NCI-H748 (cell line): ENCODE measurements around the gene TOP2A.

Experiments
- DNase-seq: peaks from one replicate; lab custom pipeline; 2025; ENCODE audit not compliant: unreplicated experiment; lab: John Stamatoyannopoulos, UW

The TOP2A gene

DNA sequence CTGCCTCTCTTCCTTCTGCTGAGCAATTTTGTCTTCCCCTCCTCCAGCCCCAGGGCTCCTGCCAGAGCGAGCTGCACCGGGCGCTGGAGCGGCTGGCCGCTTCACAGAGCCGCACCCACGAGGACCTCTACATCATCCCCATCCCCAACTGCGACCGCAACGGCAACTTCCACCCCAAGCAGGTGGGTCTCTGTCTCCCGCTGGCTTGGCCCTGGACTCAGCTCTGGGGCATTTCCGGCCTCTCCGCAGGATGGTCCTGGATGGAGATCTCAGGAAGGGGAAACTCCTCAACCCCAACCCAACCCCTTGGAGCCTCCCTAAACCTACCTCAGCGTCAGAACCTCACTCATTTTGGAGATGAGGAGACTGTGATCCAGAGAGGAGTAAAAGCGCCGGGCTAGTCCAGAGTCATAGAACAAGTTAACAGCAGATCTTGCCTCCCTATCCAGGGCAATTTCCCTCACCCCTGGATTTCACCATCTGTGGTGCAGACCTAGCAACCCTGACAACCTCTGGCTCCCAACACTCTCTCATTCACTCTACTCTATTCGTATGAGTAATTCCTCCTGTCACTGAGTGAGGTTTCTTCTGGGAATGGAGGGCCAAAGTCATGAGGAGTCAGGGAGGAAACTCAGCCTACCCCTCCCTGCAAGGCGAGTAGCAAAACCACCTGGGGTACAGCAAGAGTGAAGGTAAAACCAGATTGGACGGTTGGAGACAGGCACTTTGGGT, 36.4 kb upstream of the TOP2A start:
- no peak for DNase-seq

GRCh38 chr17:40452921-40453378, 35.3 kb upstream of the TOP2A start:
- no peak for DNase-seq

GRCh38 chr17:40452216-40452787, 34.6 kb upstream of the TOP2A start:
- no peak for DNase-seq

DNA sequence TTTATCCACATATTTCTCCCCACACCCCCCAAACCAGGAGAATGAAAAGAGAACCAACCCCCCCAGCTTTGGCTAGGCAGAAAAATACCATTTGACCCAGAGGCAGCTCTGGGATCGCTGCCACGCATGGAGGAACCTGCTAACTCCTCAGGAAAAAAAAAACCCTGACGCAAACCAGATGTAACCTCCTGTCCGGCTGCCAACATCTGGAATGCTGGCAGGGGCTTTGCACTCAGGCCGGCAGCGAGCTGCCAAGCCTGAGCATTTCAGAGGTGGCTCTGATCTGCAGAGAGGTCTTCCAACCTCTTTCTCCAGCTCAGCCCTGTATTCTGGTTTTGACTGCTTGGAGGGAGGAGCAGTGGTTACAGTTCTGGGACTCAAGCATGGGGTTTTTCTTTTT, 33.7 kb upstream of the TOP2A start:
- DNase-seq: no peak

- DNase-seq: peak; percentile 51
Observed at GRCh38 chr17:40450175-40450574, 32.5 kb upstream of the TOP2A start.

- DNase-seq: no peak
Observed at GRCh38 chr17:40448639-40449261, 31.1 kb upstream of the TOP2A start.

- no peak for DNase-seq
Observed at GRCh38 chr17:40448213-40448638, 30.5 kb upstream of the TOP2A start.

DNA sequence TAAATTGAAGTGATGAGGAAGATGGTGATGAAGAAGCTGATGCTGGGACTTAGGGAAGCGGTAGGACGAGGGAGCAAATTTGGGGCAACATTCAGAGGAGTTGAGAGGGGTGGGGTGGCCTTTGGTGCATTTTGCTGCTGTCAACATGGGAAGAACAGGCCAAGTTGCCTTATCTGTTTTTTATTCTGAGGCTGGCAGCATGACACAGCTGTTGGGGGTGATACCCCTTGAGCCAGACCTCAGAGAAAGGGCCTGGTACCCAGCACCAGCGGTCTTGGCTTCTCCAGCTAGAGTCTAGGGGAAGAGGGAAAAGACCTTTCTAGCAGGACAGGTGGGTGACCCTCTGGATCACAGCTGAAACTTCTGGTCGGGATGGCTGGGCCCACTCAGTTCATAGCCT, 30.1 kb upstream of the TOP2A start:
- no peak for DNase-seq

DNA sequence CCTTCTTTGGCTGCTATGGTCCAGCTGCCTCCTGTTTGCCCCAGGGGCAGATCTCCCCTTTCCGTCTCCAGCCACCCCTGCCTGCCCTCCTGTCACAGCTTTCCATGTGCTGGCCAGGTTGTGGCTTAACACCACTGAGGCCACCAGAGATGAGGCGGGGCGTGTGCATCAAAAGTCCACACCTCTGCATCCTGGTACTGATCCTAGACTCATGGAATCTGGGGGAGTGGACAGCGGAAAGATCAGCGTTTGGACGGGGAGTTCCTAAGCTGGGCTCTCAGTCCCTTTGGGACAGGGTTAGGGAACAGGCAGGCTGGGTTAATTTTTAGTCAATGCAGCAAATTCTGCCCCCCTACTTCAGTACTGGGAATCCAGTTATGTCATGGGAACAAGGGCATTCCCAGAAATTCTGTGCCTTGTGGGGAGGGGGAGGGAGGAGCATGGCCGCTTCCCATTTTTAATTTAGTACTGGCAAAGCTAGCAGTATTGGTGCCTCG, 29.5 kb upstream of the TOP2A start:
- DNase-seq: no peak

DNA sequence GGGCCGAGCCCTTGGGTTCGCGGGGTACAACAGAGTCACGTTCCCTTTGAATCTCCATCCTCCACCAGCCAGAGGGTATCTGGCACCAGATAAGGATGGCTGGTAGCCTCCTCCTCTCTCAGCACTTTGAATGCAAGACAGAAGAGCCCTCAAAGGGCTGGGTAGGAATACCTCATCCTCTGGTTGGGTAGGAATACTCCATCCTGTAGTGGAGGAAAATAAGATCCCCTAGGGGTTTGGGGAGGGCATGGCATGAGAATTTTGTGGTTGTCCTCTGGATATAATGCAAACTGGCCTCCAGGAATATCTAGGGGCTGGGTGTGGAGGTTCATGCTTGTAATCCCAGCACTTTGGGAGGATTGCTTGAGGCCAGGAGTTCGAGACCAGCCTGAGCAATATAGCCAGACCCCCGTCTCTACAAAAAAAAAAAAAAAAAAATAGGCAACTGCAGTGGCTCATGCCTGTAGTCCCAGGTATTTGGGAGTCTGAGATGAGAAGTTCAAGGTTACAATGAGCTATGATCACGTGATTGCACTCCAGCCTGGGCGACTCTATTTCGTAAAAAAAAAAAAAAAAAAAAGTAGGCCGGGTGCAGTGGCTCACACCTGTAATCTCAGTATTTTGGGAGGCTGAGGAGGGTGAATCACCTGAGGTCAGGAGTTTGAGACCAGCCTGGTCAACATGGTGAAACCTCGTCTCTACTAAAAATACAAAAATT, 28.2 kb upstream of the TOP2A start:
- no peak for DNase-seq

- DNase-seq: no peak
Observed at GRCh38 chr17:40443988-40444899, 26.5 kb upstream of the TOP2A start.

DNA sequence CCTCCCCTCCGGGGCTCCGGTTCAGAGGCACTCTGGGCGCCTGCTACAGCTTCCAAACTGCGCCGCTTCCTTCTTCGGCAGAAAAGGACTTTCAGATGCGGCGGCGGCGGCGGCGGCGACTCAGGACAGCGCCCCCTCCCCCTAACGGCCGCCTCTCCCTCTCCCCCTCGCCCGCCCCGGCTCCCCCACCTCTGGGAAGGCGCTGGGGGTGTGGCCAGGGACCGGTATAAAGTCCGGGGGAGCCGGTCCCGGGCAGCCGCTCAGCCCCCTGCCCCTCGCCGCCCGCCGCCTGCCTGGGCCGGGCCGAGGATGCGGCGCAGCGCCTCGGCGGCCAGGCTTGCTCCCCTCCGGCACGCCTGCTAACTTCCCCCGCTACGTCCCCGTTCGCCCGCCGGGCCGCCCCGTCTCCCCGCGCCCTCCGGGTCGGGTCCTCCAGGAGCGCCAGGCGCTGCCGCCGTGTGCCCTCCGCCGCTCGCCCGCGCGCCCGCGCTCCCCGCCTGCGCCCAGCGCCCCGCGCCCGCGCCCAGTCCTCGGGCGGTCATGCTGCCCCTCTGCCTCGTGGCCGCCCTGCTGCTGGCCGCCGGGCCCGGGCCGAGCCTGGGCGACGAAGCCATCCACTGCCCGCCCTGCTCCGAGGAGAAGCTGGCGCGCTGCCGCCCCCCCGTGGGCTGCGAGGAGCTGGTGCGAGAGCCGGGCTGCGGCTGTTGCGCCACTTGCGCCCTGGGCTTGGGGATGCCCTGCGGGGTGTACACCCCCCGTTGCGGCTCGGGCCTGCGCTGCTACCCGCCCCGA, 25.7 kb upstream of the TOP2A start, which contains the start of gene IGFBP4:
Gene IGFBP4 (plus strand): TSS at position 255 of the 792 bp plus-strand sequence. CDS start 286 bp downstream, at position 541.
- peak; percentile 81 for DNase-seq

- DNase-seq: no peak
Observed at GRCh38 chr17:40442392-40443195, 24.9 kb upstream of the TOP2A start.

DNA sequence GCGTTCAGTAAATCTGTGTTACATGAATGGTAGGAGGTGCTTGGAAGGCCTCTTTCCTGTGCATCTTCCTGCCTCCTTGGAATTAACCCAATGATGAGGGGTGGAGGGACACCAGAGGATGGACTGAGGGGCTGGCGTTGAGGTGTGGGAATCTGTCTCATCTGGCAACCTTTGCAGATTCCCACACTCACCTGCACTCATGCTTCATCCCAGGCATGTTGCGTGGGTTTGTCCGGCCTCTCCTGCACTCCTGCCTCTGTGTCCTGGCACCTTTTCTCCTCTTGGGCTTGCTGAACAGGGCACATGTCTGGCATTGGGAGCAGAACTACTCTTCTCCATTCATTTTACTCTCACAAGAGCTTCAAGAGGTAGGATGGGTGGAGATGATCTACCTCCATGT, 22.5 kb upstream of the TOP2A start:
- no peak for DNase-seq

DNA sequence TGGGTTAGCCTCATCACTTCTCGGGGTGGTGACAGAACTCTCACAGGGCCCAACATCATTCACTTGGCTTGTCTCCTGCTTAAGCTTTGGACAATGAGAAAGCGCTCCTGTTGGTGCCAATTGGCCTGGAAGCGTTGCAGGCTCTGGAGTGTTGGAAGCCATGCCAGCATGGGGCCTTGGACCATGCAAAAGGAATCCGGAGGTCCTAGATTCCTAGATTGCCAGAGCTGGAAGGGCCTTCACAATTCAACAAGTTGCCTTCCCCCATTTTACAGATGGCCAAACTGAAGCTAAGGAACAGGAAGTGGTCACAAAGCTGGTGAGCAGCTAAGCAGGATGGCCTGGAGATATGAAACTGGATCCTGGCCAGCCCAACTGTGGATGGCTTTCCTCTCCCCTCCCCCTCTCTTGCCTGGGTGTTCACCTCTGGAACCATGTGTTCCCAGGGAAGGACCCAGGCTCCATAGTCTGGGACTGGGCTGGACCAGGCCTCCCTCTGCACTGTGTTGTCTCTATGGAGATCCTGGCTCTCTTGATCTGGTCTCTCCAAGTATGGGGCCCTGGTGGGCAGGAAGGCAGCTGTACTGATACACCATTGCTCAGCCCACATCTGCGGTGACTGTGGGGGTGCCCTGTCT, 19.5 kb upstream of the TOP2A start:
- DNase-seq: no peak

DNA sequence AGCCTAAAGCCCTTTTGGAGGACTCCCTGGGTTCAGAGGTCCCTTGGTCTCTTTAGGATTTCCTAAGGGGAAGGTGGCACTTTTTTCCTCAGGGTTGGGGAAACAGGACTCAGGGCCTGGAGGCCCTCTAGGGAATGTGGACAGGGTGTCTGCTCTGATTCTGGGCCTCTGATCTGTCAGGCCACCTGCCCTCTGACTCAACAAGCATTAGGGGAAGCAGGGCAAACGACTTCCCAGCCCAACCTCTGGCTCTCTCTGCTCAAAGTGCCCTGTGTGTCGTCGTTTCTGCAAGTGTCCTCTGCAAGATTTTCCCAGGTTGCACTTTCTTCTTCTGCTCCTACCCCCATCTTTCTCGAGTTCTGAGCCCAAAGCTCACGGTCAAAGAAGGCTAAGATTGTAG, 18.9 kb upstream of the TOP2A start:
- DNase-seq: no peak

GRCh38 chr17:40433551-40434415, 16.1 kb upstream of the TOP2A start:
- DNase-seq: peak; percentile 8
